Measurements from ENCODE around the gene HEPACAM.

HEPACAM gene

GRCh38 chr11:124922831-124923230, 13.0 kb downstream of the HEPACAM start:
- CTCF ChIA-PET = no interaction called here
- POLR2A ChIA-PET = no interaction called here
- no peak for DNase-seq (ENCODE audit: extremely low spot score)
- TF ChIP-seq ZNF384 (IDR thresholded peaks at IDR 0.05) (no peak), ARNT (IDR thresholded peaks at IDR 0.05) (no peak), PKNOX1 (IDR thresholded peaks at IDR 0.05) (no peak), FOXK2 (IDR thresholded peaks at IDR 0.05) (no peak), BHLHE40 (IDR thresholded peaks at IDR 0.05; ENCODE audit: borderline replicate concordance) (no peak), FOXA1 (IDR thresholded peaks at IDR 0.05) (no peak), ELF4 (IDR thresholded peaks at IDR 0.05) (no peak), NFRKB (IDR thresholded peaks at IDR 0.05) (no peak), LEF1 (IDR thresholded peaks at IDR 0.05; ENCODE audit: borderline replicate concordance) (no peak), L3MBTL2 (conservative IDR thresholded peaks at IDR 0.05) (no peak), SUZ12 (IDR thresholded peaks at IDR 0.05) (no peak), CTBP1 (IDR thresholded peaks at IDR 0.05; ENCODE audit: borderline replicate concordance) (no peak), HDGF (IDR thresholded peaks at IDR 0.05; ENCODE audit: borderline replicate concordance) (no peak), TARDBP (IDR thresholded peaks at IDR 0.05) (no peak), FOXM1 (IDR thresholded peaks at IDR 0.05; ENCODE audit: borderline replicate concordance) (no peak)

GRCh38 chr11:124920870-124921609, 14.8 kb downstream of the HEPACAM start:
- peak; percentile 44 for TF ChIP-seq L3MBTL2 (conservative IDR thresholded peaks at IDR 0.05)
- no peak for TF ChIP-seq ARNT (IDR thresholded peaks at IDR 0.05)
- TF ChIP-seq SUZ12 (IDR thresholded peaks at IDR 0.05) = no peak
- no peak for TF ChIP-seq HDGF (IDR thresholded peaks at IDR 0.05; ENCODE audit: borderline replicate concordance)
- TF ChIP-seq CTBP1 (IDR thresholded peaks at IDR 0.05; ENCODE audit: borderline replicate concordance) = no peak
- TF ChIP-seq SP1 (IDR thresholded peaks at IDR 0.05) = no peak
- no peak for TF ChIP-seq FOXK2 (IDR thresholded peaks at IDR 0.05)
- TF ChIP-seq PKNOX1 (IDR thresholded peaks at IDR 0.05) = no peak
- ChIA-PET CTCF (interaction anchor here (0.6 kb wide), 1 partner anchor 34 kb away, joined by 3 read pairs; no protein-coding TSS in a partner anchor), POLR2A (no interaction called here)
- DNase-seq (ENCODE audit: extremely low spot score) = peak; percentile 31

GRCh38 chr11:124920356-124920755, 15.5 kb downstream of the HEPACAM start:
- ChIA-PET CTCF (interaction anchor here (0.6 kb wide), 1 partner anchor 33 kb away, joined by 3 read pairs; no protein-coding TSS in a partner anchor), POLR2A (no interaction called here)
- DNase-seq (ENCODE audit: extremely low spot score) = no peak
- no peak for TF ChIP-seq ARNT (IDR thresholded peaks at IDR 0.05)

- no peak for TF ChIP-seq ZNF384 (IDR thresholded peaks at IDR 0.05)
- no peak for TF ChIP-seq PKNOX1 (IDR thresholded peaks at IDR 0.05)
- no peak for TF ChIP-seq CTBP1 (IDR thresholded peaks at IDR 0.05; ENCODE audit: borderline replicate concordance)
- no peak for TF ChIP-seq ELF4 (IDR thresholded peaks at IDR 0.05)
- no peak for TF ChIP-seq NFRKB (IDR thresholded peaks at IDR 0.05)
- TF ChIP-seq TARDBP (IDR thresholded peaks at IDR 0.05) = no peak
- TF ChIP-seq L3MBTL2 (conservative IDR thresholded peaks at IDR 0.05) = no peak
- no peak for TF ChIP-seq ARNT (IDR thresholded peaks at IDR 0.05)
- no peak for TF ChIP-seq HDGF (IDR thresholded peaks at IDR 0.05; ENCODE audit: borderline replicate concordance)
- no peak for TF ChIP-seq FOXK2 (IDR thresholded peaks at IDR 0.05)
- DNase-seq (ENCODE audit: extremely low spot score) = no peak
- CTCF ChIA-PET = no interaction called here
- POLR2A ChIA-PET = no interaction called here
These were observed 15.9 kb downstream of the HEPACAM start for GRCh38 chr11:124919898-124920297.

DNA sequence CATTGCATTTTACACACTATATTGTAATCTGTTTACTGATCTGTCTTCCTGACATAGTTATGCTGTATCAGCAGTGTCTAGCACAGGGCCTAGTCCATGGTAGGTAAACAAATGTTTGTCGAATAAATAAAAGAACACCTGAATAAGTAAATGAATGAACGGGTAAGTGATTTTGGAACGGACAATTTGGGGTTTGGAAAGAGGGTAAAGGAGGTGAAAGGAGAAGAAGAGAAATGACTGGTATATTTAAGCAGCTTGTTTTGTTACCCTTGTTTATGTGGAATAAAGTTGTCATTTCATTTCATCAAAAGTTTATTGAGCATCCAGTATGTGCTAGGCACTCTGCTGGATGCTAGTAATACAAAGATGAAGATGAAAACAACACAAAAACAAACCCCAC, 16.9 kb downstream of the HEPACAM start, which contains the start of gene HEPN1:
HEPN1 (plus strand) TSS at position 301 of the 400 bp plus-strand sequence.
- ChIA-PET POLR2A (no interaction called here), CTCF (no interaction called here)
- no peak for TF ChIP-seq TARDBP (IDR thresholded peaks at IDR 0.05)
- TF ChIP-seq LEF1 (IDR thresholded peaks at IDR 0.05; ENCODE audit: borderline replicate concordance) = no peak
- no peak for TF ChIP-seq ELF4 (IDR thresholded peaks at IDR 0.05)
- TF ChIP-seq FOXM1 (IDR thresholded peaks at IDR 0.05; ENCODE audit: borderline replicate concordance) = no peak
- no peak for TF ChIP-seq BHLHE40 (IDR thresholded peaks at IDR 0.05; ENCODE audit: borderline replicate concordance)
- no peak for TF ChIP-seq FOXK2 (IDR thresholded peaks at IDR 0.05)
- no peak for TF ChIP-seq ZNF384 (IDR thresholded peaks at IDR 0.05)
- TF ChIP-seq SP1 (IDR thresholded peaks at IDR 0.05) = no peak
- no peak for TF ChIP-seq SUZ12 (IDR thresholded peaks at IDR 0.05)
- no peak for TF ChIP-seq HDGF (IDR thresholded peaks at IDR 0.05; ENCODE audit: borderline replicate concordance)
- TF ChIP-seq FOXA1 (IDR thresholded peaks at IDR 0.05) = no peak
- no peak for TF ChIP-seq CTBP1 (IDR thresholded peaks at IDR 0.05; ENCODE audit: borderline replicate concordance)
- TF ChIP-seq L3MBTL2 (conservative IDR thresholded peaks at IDR 0.05) = no peak
- no peak for TF ChIP-seq PKNOX1 (IDR thresholded peaks at IDR 0.05)
- TF ChIP-seq NFRKB (IDR thresholded peaks at IDR 0.05) = no peak
- no peak for TF ChIP-seq ARNT (IDR thresholded peaks at IDR 0.05)
- DNase-seq (ENCODE audit: extremely low spot score) = no peak

All from HEK293T (cell line).